Measurements from ENCODE around the gene MYH6.

The MYH6 gene

GRCh38 chr14:23377573-23378563 is 30.2 kb downstream of the MYH6 start:
- no peaks in the 10 kb centered on the region for H3K4me1 ChIP-seq (ENCODE audit: control insufficient read depth, insufficient read depth, low read length, poor library complexity, severe bottlenecking)
- no peaks in the 10 kb centered on the region for H3K27me3 ChIP-seq (replicated peaks; ENCODE audit: control insufficient read depth, insufficient read depth, low read length, poor library complexity, severe bottlenecking)
- H3K4me3 ChIP-seq (ENCODE audit: insufficient read depth, low read depth, low read length, poor library complexity, severe bottlenecking): no peak overlapping the region
- H3K36me3 ChIP-seq (ENCODE audit: control insufficient read depth, insufficient read depth, low read length): no peaks in the 10 kb centered on the region
- no peak for DNase-seq
- no peaks in the 10 kb centered on the region for H3K9me3 ChIP-seq (ENCODE audit: control insufficient read depth, low read length)
- H3K27ac ChIP-seq (ENCODE audit: insufficient read depth, low read length, poor library complexity, severe bottlenecking): no peak overlapping the region

- H3K36me3 ChIP-seq (ENCODE audit: control insufficient read depth, insufficient read depth, low read length): no peaks in the 10 kb centered on the region
- no peak for DNase-seq
- no peak overlapping the region for H3K4me3 ChIP-seq (ENCODE audit: insufficient read depth, low read depth, low read length, poor library complexity, severe bottlenecking)
- H3K9me3 ChIP-seq (ENCODE audit: control insufficient read depth, low read length): no peaks in the 10 kb centered on the region
- H3K27me3 ChIP-seq (replicated peaks; ENCODE audit: control insufficient read depth, insufficient read depth, low read length, poor library complexity, severe bottlenecking): no peaks in the 10 kb centered on the region
- no peak overlapping the region for H3K27ac ChIP-seq (ENCODE audit: insufficient read depth, low read length, poor library complexity, severe bottlenecking)
- no peaks in the 10 kb centered on the region for H3K4me1 ChIP-seq (ENCODE audit: control insufficient read depth, insufficient read depth, low read length, poor library complexity, severe bottlenecking)
These were observed 30.9 kb downstream of the MYH6 start for GRCh38 chr14:23377198-23377550.

GRCh38 chr14:23376482-23377197 is 31.4 kb downstream of the MYH6 start, which contains the start of gene CMTM5:
TSS of gene CMTM5 (plus strand) at chr14:23377046. CDS start at chr14:23377252, 206 bp downstream.
- H3K36me3 ChIP-seq (ENCODE audit: control insufficient read depth, insufficient read depth, low read length): no peaks in the 10 kb centered on the region
- no peaks in the 10 kb centered on the region for H3K27me3 ChIP-seq (replicated peaks; ENCODE audit: control insufficient read depth, insufficient read depth, low read length, poor library complexity, severe bottlenecking)
- no peak within 1 kb of the TSS for H3K27ac ChIP-seq (ENCODE audit: insufficient read depth, low read length, poor library complexity, severe bottlenecking)
- DNase-seq: no peak
- H3K9me3 ChIP-seq (ENCODE audit: control insufficient read depth, low read length): no peaks in the 10 kb centered on the region
- H3K4me1 ChIP-seq (ENCODE audit: control insufficient read depth, insufficient read depth, low read length, poor library complexity, severe bottlenecking): no peaks in the 10 kb centered on the region
- no peak within 1 kb of the TSS for H3K4me3 ChIP-seq (ENCODE audit: insufficient read depth, low read depth, low read length, poor library complexity, severe bottlenecking)

- Histone ChIP-seq H3K9me3 (ENCODE audit: control insufficient read depth, low read length) (no peaks in the 10 kb centered on the region), H3K4me1 (ENCODE audit: control insufficient read depth, insufficient read depth, low read length, poor library complexity, severe bottlenecking) (no peaks in the 10 kb centered on the region), H3K36me3 (ENCODE audit: control insufficient read depth, insufficient read depth, low read length) (no peaks in the 10 kb centered on the region), H3K27ac (ENCODE audit: insufficient read depth, low read length, poor library complexity, severe bottlenecking) (no peak overlapping the region), H3K27me3 (replicated peaks; ENCODE audit: control insufficient read depth, insufficient read depth, low read length, poor library complexity, severe bottlenecking) (no peaks in the 10 kb centered on the region), H3K4me3 (ENCODE audit: insufficient read depth, low read depth, low read length, poor library complexity, severe bottlenecking) (no peak overlapping the region)
- no peak for DNase-seq
These were observed 32.4 kb downstream of the MYH6 start for GRCh38 chr14:23375527-23376251.

- no peak for DNase-seq
- no peaks in the 10 kb centered on the region for H3K27me3 ChIP-seq (replicated peaks; ENCODE audit: control insufficient read depth, insufficient read depth, low read length, poor library complexity, severe bottlenecking)
- H3K4me3 ChIP-seq (ENCODE audit: insufficient read depth, low read depth, low read length, poor library complexity, severe bottlenecking): no peak overlapping the region
- no peaks in the 10 kb centered on the region for H3K9me3 ChIP-seq (ENCODE audit: control insufficient read depth, low read length)
- H3K4me1 ChIP-seq (ENCODE audit: control insufficient read depth, insufficient read depth, low read length, poor library complexity, severe bottlenecking): no peaks in the 10 kb centered on the region
- no peaks in the 10 kb centered on the region for H3K36me3 ChIP-seq (ENCODE audit: control insufficient read depth, insufficient read depth, low read length)
- H3K27ac ChIP-seq (ENCODE audit: insufficient read depth, low read length, poor library complexity, severe bottlenecking): no peak overlapping the region
These were observed 35.0 kb downstream of the MYH6 start for GRCh38 chr14:23373041-23373440.

- Histone ChIP-seq H3K27ac (ENCODE audit: insufficient read depth, low read length, poor library complexity, severe bottlenecking) (no peak within 1 kb of the TSS), H3K27me3 (replicated peaks; ENCODE audit: control insufficient read depth, insufficient read depth, low read length, poor library complexity, severe bottlenecking) (no peaks in the 10 kb centered on the region), H3K4me1 (ENCODE audit: control insufficient read depth, insufficient read depth, low read length, poor library complexity, severe bottlenecking) (no peaks in the 10 kb centered on the region), H3K4me3 (ENCODE audit: insufficient read depth, low read depth, low read length, poor library complexity, severe bottlenecking) (no peak within 1 kb of the TSS), H3K9me3 (ENCODE audit: control insufficient read depth, low read length) (no peaks in the 10 kb centered on the region), H3K36me3 (ENCODE audit: control insufficient read depth, insufficient read depth, low read length) (no peaks in the 10 kb centered on the region)
- no peak for DNase-seq
These were observed 35.6 kb downstream of the MYH6 start, which contains the start of gene IL25 for GRCh38 chr14:23372509-23372908. TSS of gene IL25 (plus strand) at chr14:23372809.

GRCh38 chr14:23371865-23372264 is 36.2 kb downstream of the MYH6 start:
- DNase-seq: no peak
- Histone ChIP-seq H3K36me3 (ENCODE audit: control insufficient read depth, insufficient read depth, low read length) (no peaks in the 10 kb centered on the region), H3K9me3 (ENCODE audit: control insufficient read depth, low read length) (no peaks in the 10 kb centered on the region), H3K4me1 (ENCODE audit: control insufficient read depth, insufficient read depth, low read length, poor library complexity, severe bottlenecking) (no peaks in the 10 kb centered on the region), H3K27ac (ENCODE audit: insufficient read depth, low read length, poor library complexity, severe bottlenecking) (no peak overlapping the region), H3K27me3 (replicated peaks; ENCODE audit: control insufficient read depth, insufficient read depth, low read length, poor library complexity, severe bottlenecking) (no peaks in the 10 kb centered on the region), H3K4me3 (ENCODE audit: insufficient read depth, low read depth, low read length, poor library complexity, severe bottlenecking) (no peak overlapping the region)

- Histone ChIP-seq H3K27me3 (replicated peaks; ENCODE audit: control insufficient read depth, insufficient read depth, low read length, poor library complexity, severe bottlenecking) (peaks cover 5% of the 10 kb centered on the region), H3K4me1 (ENCODE audit: control insufficient read depth, insufficient read depth, low read length, poor library complexity, severe bottlenecking) (no peaks in the 10 kb centered on the region)
These were observed 37.9 kb downstream of the MYH6 start for GRCh38 chr14:23370221-23370620.

GRCh38 chr14:23366426-23366921 is 41.6 kb downstream of the MYH6 start:
- Histone ChIP-seq H3K27me3 (replicated peaks; ENCODE audit: control insufficient read depth, insufficient read depth, low read length, poor library complexity, severe bottlenecking) (peaks cover 16% of the 10 kb centered on the region), H3K4me1 (ENCODE audit: control insufficient read depth, insufficient read depth, low read length, poor library complexity, severe bottlenecking) (no peaks in the 10 kb centered on the region), H3K27ac (ENCODE audit: insufficient read depth, low read length, poor library complexity, severe bottlenecking) (no peak overlapping the region), H3K4me3 (ENCODE audit: insufficient read depth, low read depth, low read length, poor library complexity, severe bottlenecking) (no peak overlapping the region), H3K36me3 (ENCODE audit: control insufficient read depth, insufficient read depth, low read length) (no peaks in the 10 kb centered on the region), H3K9me3 (ENCODE audit: control insufficient read depth, low read length) (no peaks in the 10 kb centered on the region)
- no peak for DNase-seq

More at GRCh38 chr14:23370221-23370620, 37.9 kb downstream of the MYH6 start:
- no peaks in the 10 kb centered on the region for H3K36me3 ChIP-seq (ENCODE audit: control insufficient read depth, insufficient read depth, low read length)
- no peak overlapping the region for H3K4me3 ChIP-seq (ENCODE audit: insufficient read depth, low read depth, low read length, poor library complexity, severe bottlenecking)
- no peaks in the 10 kb centered on the region for H3K9me3 ChIP-seq (ENCODE audit: control insufficient read depth, low read length)
- H3K27ac ChIP-seq (ENCODE audit: insufficient read depth, low read length, poor library complexity, severe bottlenecking): no peak overlapping the region
- DNase-seq: no peak
